Neural cell (in vitro differentiated cells): ENCODE data around the gene H2AZ2. TPM values are rescaled to one million over a fixed set of nuclear protein-coding genes. Genes with fewer than 3 reads are reported as not detected.

Source experiments
- H2AFZ ChIP-seq: fragments of 200-600, 300-800 bp; sonication (generic), shearing (Covaris generic); 2 replicates; pipeline ENCODE4 v1.6.0; 2014; ENCODE audit warnings: low read depth, mild to moderate bottlenecking, antibody characterized with exemption, low read length, moderate library complexity
- H3F3A ChIP-seq: fragments of 200-600 bp; shearing (Covaris generic); 2 replicates; pipeline ENCODE4 v1.6.1; 2016; ENCODE audit warnings: mild to moderate bottlenecking, moderate library complexity, mixed read lengths, antibody characterized with exemption, low read length; ENCODE audit not compliant: insufficient read depth, poor library complexity, severe bottlenecking
- H3K27ac ChIP-seq: fragments of 200-600, 300-800 bp; sonication (generic), shearing (Covaris generic); 2 replicates; pipeline ENCODE4 v1.5.1; 2014; ENCODE audit warnings: mild to moderate bottlenecking, low read length, moderate library complexity
- H3K27me3 ChIP-seq: fragments of 300-800, 200-600 bp; sonication (generic), shearing (Covaris generic); 2 replicates; pipeline ENCODE4 v1.6.0; 2014; ENCODE audit warnings: mild to moderate bottlenecking, low read depth, low read length, moderate library complexity; ENCODE audit not compliant: insufficient read depth
- H3K36me3 ChIP-seq: fragments of 300-800, 200-600 bp; sonication (generic), shearing (Covaris generic); 2 replicates; pipeline ENCODE4 v1.5.1; 2014; ENCODE audit warnings: mild to moderate bottlenecking, antibody characterized with exemption, low read length, moderate library complexity; ENCODE audit not compliant: insufficient read depth
- H3K4me2 ChIP-seq: fragments of 300-800, 200-600 bp; sonication (generic), shearing (Covaris generic); 2 replicates; pipeline ENCODE4 v1.6.0; 2014; ENCODE audit warnings: mild to moderate bottlenecking, low read length
- H3K4me3 ChIP-seq: fragments of 300-800, 200-600 bp; sonication (generic), shearing (Covaris generic); 2 replicates; pipeline ENCODE4 v1.5.1; 2014; ENCODE audit warnings: mild to moderate bottlenecking, low read length, moderate library complexity
- H3K79me2 ChIP-seq: fragments of 200-600 bp; shearing (Covaris generic); replicated peaks from 2 replicates; pipeline ENCODE4 v1.6.0; 2014; ENCODE audit warnings: mild to moderate bottlenecking, low read length, moderate library complexity; ENCODE audit not compliant: insufficient read depth
- H3K9ac ChIP-seq: fragments of 300-800, 200-600 bp; sonication (generic), shearing (Covaris generic); 2 replicates; pipeline ENCODE4 v1.6.1; 2016; ENCODE audit warnings: mild to moderate bottlenecking, low read length, mixed read lengths
- H3K9me2 ChIP-seq: fragments of 200-600 bp; shearing (Covaris generic); 2 replicates; pipeline ENCODE4 v1.6.1; 2016; ENCODE audit warnings: mild to moderate bottlenecking, low read length, mixed read lengths; ENCODE audit not compliant: insufficient read depth
- H3K9me3 ChIP-seq: fragments of 200-600, 300-800 bp; sonication (generic), shearing (Covaris generic); 2 replicates; pipeline ENCODE4 v1.6.1; 2016; ENCODE audit warnings: mild to moderate bottlenecking, mixed run types, low read length, moderate library complexity, mixed read lengths
- H4K20me1 ChIP-seq: fragments of 200-600 bp; shearing (Covaris generic); 2 replicates; pipeline ENCODE4 v1.6.1; 2016; ENCODE audit warnings: mild to moderate bottlenecking, mixed run types; ENCODE audit not compliant: insufficient read depth
- EP300 ChIP-seq: fragments of 450-650 bp; conservative IDR thresholded peaks from 2 replicates; pipeline ENCODE4 v1.6.1; 2014; ENCODE audit warnings: antibody characterized with exemption, mild to moderate bottlenecking, moderate library complexity; ENCODE audit not compliant: poor library complexity, severe bottlenecking
- EZH2 ChIP-seq: fragments of 200-600, 300-800 bp; shearing (Covaris generic), sonication (generic); IDR thresholded peaks from 2 replicates; pipeline ENCODE4 v1.6.1; 2014; ENCODE audit warnings: antibody characterized with exemption, low read length, borderline replicate concordance, mild to moderate bottlenecking; ENCODE audit not compliant: insufficient read depth, poor library complexity, severe bottlenecking
- MXI1 ChIP-seq: fragments of 450-650 bp; conservative IDR thresholded peaks from 2 replicates; pipeline ENCODE4 v1.6.1; 2014; ENCODE audit warnings: antibody characterized with exemption, mild to moderate bottlenecking; ENCODE audit not compliant: poor library complexity, severe bottlenecking
- POLR2AphosphoS5 ChIP-seq: IDR thresholded peaks from 2 replicates; pipeline ENCODE4 v1.6.1; 2012
- RAD21 ChIP-seq: fragments of 450-650 bp; conservative IDR thresholded peaks from 2 replicates; pipeline ENCODE4 v1.6.1; 2014; ENCODE audit warnings: antibody characterized with exemption, mild to moderate bottlenecking, moderate library complexity
- SMC3 ChIP-seq: fragments of 450-650 bp; conservative IDR thresholded peaks from 2 replicates; pipeline ENCODE4 v1.6.1; 2014; ENCODE audit warnings: antibody characterized with exemption, mild to moderate bottlenecking, moderate library complexity; ENCODE audit not compliant: poor library complexity
- TAF1 ChIP-seq: IDR thresholded peaks from 2 replicates; pipeline ENCODE4 v1.6.1; 2012; ENCODE audit warnings: low read depth
- polyA plus RNA-seq: library from polyadenylated mRNA; depleted of rRNA; stranded (reverse); fragments of >200 nt; gene quantifications from 2 replicates; pipeline ENCODE4 v1.2.3, GENCODE V29; 2014
- TF ChIP-seq, protein P1 (sequence below): IDR thresholded peaks from 2 replicates; pipeline ENCODE4 v1.6.1; 2012; ENCODE audit warnings: borderline replicate concordance
- TF ChIP-seq, protein P2 (sequence below): fragments of 450-650 bp; IDR thresholded peaks from 2 replicates; pipeline ENCODE4 v1.5.1; 2014; ENCODE audit warnings: antibody characterized with exemption, mild to moderate bottlenecking, moderate library complexity; ENCODE audit not compliant: poor library complexity, severe bottlenecking

The H2AZ2 gene
- polyA plus RNA-seq, 1 donor from 2014 or later = 152 TPM

DNA sequence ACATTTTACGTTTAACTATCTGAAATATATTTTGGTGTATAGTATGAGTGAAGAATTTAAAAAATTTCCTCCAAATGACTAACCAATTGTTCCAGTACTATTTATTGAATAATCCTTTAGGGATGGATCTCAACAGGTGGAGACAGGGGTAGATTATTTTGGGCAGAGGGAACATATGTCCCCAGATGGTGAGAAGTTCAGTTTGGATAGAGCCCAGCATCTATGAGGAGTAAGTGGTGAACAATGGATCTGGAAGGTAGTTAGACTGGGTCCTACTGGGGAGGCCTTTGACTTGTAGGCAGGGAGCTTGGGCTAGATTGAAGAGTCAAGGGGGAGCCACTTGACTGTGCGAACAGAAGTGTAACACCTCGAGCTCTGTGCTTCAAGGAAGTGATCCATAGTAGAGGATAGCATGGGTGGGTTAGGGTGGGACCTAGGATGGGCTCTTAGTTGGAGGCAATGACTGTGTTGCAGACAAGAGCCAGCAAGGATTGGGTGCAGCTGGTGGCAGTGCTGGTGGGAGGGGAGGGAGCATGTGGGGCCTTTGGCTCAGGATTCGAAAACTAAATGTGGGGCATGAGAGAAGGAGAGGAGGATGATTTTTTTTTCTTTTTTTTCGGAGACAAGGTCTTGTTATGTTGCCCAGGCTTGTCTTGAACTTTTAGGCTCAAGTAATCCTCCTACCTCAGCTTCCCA is 41.3 kb upstream of the H2AZ2 start:
- Histone ChIP-seq H3K4me3 (no peak overlapping the region), H3K9ac (no peak overlapping the region), H3K79me2 (peaks cover 3% of the 10 kb centered on the region), H3F3A (peaks cover 3% of the 10 kb centered on the region), H3K9me2 (no peaks in the 10 kb centered on the region), H3K4me2 (no peak overlapping the region), H3K9me3 (no peaks in the 10 kb centered on the region), H4K20me1 (no peaks in the 10 kb centered on the region), H3K36me3 (no peaks in the 10 kb centered on the region), H3K27me3 (no peaks in the 10 kb centered on the region), H3K27ac (no peak overlapping the region), H2AFZ (no peak overlapping the region)
- TF ChIP-seq TAF1 (no peak), SMC3 (no peak), MXI1 (no peak), POLR2AphosphoS5 (no peak), EP300 (no peak), EZH2 (no peak), RAD21 (no peak)
- TF ChIP-seq, protein P1, sequence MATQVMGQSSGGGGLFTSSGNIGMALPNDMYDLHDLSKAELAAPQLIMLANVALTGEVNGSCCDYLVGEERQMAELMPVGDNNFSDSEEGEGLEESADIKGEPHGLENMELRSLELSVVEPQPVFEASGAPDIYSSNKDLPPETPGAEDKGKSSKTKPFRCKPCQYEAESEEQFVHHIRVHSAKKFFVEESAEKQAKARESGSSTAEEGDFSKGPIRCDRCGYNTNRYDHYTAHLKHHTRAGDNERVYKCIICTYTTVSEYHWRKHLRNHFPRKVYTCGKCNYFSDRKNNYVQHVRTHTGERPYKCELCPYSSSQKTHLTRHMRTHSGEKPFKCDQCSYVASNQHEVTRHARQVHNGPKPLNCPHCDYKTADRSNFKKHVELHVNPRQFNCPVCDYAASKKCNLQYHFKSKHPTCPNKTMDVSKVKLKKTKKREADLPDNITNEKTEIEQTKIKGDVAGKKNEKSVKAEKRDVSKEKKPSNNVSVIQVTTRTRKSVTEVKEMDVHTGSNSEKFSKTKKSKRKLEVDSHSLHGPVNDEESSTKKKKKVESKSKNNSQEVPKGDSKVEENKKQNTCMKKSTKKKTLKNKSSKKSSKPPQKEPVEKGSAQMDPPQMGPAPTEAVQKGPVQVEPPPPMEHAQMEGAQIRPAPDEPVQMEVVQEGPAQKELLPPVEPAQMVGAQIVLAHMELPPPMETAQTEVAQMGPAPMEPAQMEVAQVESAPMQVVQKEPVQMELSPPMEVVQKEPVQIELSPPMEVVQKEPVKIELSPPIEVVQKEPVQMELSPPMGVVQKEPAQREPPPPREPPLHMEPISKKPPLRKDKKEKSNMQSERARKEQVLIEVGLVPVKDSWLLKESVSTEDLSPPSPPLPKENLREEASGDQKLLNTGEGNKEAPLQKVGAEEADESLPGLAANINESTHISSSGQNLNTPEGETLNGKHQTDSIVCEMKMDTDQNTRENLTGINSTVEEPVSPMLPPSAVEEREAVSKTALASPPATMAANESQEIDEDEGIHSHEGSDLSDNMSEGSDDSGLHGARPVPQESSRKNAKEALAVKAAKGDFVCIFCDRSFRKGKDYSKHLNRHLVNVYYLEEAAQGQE = no peak
- TF ChIP-seq, protein P2, sequence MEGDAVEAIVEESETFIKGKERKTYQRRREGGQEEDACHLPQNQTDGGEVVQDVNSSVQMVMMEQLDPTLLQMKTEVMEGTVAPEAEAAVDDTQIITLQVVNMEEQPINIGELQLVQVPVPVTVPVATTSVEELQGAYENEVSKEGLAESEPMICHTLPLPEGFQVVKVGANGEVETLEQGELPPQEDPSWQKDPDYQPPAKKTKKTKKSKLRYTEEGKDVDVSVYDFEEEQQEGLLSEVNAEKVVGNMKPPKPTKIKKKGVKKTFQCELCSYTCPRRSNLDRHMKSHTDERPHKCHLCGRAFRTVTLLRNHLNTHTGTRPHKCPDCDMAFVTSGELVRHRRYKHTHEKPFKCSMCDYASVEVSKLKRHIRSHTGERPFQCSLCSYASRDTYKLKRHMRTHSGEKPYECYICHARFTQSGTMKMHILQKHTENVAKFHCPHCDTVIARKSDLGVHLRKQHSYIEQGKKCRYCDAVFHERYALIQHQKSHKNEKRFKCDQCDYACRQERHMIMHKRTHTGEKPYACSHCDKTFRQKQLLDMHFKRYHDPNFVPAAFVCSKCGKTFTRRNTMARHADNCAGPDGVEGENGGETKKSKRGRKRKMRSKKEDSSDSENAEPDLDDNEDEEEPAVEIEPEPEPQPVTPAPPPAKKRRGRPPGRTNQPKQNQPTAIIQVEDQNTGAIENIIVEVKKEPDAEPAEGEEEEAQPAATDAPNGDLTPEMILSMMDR = no peak

DNA sequence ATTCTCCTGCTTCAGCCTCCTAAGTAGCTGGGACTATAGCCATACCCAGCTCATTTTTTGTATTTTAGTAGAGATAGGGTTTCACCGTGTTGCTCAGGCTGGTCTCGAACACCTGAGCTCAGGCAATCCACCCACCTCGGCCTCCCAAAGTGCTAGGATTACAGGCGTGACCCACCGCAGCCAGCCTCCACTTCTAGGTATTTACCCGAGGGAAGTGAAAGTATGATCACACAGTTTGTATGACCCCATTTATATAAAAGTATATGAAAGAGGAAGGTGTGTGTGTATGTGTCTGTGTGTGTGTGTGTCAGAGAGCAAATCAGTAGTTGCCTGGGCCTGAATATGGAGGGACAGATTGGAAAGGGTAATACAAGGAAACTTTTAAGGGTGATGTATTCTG is 39.4 kb upstream of the H2AZ2 start:
- H3K27me3 ChIP-seq = no peaks in the 10 kb centered on the region

More for the DNA sequence above, 39.4 kb upstream of the H2AZ2 start:
- Histone ChIP-seq H3K9me3 (no peaks in the 10 kb centered on the region), H2AFZ (no peak overlapping the region), H3K36me3 (no peaks in the 10 kb centered on the region), H3K9me2 (no peaks in the 10 kb centered on the region), H3F3A (peaks cover 3% of the 10 kb centered on the region), H3K79me2 (peaks cover 22% of the 10 kb centered on the region), H4K20me1 (no peaks in the 10 kb centered on the region), H3K4me3 (no peak overlapping the region), H3K4me2 (no peak overlapping the region), H3K9ac (no peak overlapping the region), H3K27ac (no peak overlapping the region)
- TF ChIP-seq, protein P1 = no peak
- no peak for TF ChIP-seq EP300
- TF ChIP-seq SMC3 = no peak
- TF ChIP-seq MXI1 = no peak
- TF ChIP-seq POLR2AphosphoS5 = no peak
- no peak for TF ChIP-seq EZH2
- TF ChIP-seq TAF1 = no peak
- TF ChIP-seq RAD21 = no peak
- TF ChIP-seq, protein P2 = no peak
